Fibroblast of upper back skin (primary cell): ENCODE data around the gene MZT2A.
"Not testable (repeated sequence)": the region's sequence is repeated elsewhere in the genome, so short reads cannot be mapped to it uniquely, and the experiment has no call there.

Source experiments
- DNase-seq: peaks from one replicate; pipeline ENCODE4 v3.0.0-alpha.2; 2013

MZT2A gene

GRCh38 chr2:131492015-131492417 is at the start of gene MZT2A:
Gene MZT2A (minus strand): TSS chr2:131492397. CDS start chr2:131492376, 21 bp downstream.
- DNase-seq = not testable (repeated sequence)

DNA sequence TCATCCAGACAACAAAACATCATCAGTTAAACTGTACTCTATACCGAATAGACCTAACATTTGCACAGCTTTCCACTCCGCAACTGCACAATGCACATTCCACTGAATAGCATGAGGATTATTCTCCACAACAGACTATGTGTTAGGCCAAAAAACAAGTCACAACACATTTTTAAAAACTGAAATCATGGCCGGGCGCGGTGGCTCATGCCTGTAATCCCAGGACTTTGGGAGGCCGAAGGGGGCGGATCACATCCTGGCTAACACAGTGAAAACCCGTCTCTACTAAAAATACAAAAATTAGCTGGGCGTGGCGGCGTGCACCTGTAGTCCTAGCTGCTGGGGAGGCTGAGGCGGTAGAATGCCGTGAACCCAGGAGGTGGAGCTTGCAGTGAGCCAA is 46.7 kb upstream of the MZT2A start:
- DNase-seq = not testable (repeated sequence)

GRCh38 chr2:131536841-131537240 is 44.6 kb upstream of the MZT2A start:
- not testable (repeated sequence) for DNase-seq

DNA sequence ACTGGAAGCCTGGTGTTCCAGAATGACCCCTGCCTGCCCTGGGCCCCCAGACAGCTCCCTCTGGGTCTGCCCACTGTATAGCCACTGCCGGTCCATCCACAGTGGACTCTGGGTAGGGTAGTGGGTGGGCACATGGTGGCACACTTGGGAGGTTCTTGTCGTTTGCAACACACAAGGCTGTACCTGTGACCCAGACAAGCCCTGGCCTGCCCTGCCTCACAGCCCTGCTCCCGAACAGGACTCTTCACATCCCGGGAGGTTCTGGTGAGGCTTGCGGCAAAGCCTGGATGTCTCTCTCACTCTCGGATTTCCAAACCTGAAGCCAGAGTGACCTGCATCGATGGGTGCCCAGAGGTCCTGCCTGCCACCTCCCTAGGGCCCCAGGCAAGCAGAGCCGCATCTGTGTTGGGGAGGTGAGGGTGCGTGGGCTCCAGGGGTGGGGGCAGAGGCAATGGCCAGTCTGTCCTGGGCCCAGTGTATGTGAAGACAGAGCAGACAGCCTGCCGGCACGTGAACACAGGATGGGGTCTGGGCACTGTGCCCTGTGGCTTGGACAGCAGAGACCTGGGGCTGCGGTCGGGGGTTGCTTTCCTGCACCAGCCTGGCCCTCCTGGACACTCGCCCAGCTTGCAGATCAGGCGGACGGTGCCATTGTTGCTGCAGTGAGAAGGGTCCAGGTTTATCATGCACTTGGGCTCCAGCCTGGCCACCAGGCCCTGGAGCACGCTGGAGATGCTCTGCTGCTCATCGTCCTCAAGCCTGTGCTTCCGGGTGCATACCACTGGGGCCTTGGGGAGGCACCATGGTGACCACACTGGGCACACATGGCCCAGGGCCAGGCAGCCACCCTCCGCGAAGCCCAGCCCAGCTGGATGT is 44.0 kb upstream of the MZT2A start:
- not testable (repeated sequence) for DNase-seq

DNA sequence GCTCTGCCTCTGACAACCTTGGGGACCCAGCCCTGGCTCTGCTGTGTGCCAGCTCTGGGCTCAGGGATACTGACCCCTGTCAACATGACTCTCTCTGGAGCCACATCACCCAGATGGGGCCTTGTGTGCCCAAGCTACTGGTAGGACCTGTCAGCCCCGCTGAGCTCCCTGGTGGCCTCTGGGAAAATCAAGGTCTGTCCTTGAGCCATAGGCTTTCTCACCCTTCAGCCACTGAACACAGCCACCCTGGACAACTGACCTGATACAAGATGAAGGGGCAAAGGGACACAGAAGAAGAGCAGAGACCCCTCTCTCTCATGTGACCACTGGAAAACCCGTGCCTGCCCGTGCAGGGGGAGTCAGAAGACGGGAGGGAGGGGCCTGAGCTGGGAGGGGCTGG is 43.3 kb upstream of the MZT2A start:
- no peak for DNase-seq

GRCh38 chr2:131534965-131535364 is 42.8 kb upstream of the MZT2A start:
- not testable (repeated sequence) for DNase-seq

DNA sequence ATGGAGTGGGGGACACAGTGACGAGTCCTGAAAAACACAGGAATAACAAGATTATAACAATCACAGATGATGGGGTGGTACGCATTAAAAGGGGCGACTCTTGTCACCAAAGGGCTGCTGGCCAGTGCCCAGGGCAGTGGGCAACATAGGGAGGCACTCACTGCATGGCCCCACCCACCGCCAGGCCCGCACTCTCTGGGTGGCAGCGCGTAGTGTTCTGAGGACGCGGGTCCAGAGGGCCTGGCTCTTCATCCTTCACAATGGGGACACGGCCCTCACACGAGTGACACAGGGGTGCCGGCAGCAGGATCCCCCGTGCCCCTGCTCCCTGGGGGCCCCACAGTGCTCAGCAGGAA is 42.1 kb upstream of the MZT2A start:
- not testable (repeated sequence) for DNase-seq

DNA sequence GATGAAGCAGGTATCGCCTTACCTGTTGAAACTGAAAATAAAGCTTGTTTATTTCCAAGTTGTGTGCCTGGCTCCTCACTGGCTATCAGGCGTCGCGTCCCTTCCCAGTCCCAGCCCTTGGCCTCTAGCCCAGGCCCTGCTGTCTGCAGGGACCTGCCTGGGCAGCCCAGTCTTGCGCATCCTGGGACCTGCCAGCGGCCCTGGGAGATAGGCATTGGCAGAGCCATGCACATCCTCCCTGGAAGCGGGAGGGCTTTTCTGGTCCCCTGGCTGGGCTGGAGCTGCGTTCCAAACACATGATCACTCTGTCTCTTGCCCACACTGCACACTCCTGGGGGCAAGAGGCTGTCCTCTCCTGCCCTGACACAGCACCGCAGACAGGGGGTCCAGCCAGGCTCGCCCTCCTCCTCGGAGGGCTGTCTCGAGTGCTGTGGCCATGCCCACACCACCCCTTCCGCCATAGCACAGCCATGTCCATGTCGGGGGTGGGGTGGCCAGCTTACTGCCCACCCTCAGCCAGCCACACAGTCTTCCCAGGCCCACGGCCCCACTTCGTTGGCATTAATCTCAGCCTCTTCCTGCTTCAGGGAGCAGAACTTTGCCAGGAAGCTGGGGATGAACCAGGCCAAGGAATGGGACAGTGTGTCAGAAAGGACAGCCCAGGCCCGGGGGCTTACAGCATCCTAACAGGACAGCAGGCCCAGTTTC is 41.6 kb upstream of the MZT2A start:
- not testable (repeated sequence) for DNase-seq

DNA sequence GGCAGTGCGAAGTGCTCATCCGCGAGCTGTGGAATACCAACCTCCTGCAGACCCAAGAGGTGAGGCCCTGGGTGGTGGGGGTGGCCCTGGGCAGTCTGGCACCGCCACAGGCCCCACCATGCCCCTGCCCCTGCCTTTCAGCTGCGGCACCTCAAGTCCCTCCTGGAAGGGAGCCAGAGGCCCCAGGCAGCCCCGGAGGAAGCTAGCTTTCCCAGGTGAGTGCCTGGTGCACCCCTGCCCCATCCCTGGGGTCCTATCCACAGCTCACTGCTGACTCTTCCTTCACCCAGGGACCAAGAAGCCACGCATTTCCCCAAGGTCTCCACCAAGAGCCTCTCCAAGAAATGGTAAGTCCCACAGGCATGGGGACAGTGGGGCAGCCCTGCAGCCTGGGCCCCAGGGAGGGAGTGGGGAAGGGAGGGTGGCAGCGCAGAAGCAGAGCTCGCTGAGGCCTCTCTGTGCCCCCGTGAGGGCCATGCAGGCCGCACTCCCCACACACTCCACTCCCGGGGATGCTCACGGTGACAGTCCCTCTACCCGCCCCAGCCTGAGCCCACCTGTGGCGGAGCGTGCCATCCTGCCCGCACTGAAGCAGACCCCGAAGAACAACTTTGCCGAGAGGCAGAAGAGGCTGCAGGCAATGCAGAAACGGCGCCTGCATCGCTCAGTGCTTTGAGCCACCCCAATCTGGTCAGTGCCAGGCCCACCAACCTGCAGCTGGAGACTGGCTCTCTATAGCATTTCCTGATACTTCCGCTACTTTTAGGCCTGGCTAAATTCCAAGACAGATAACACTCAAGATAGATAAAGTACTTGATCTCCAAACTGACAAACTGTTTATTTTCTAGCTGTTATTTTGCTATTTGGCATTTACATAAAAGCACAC is 40.8 kb upstream of the MZT2A start:
- not testable (repeated sequence) for DNase-seq

GRCh38 chr2:131531547-131532185 is 39.5 kb upstream of the MZT2A start:
- DNase-seq = not testable (repeated sequence)

DNA sequence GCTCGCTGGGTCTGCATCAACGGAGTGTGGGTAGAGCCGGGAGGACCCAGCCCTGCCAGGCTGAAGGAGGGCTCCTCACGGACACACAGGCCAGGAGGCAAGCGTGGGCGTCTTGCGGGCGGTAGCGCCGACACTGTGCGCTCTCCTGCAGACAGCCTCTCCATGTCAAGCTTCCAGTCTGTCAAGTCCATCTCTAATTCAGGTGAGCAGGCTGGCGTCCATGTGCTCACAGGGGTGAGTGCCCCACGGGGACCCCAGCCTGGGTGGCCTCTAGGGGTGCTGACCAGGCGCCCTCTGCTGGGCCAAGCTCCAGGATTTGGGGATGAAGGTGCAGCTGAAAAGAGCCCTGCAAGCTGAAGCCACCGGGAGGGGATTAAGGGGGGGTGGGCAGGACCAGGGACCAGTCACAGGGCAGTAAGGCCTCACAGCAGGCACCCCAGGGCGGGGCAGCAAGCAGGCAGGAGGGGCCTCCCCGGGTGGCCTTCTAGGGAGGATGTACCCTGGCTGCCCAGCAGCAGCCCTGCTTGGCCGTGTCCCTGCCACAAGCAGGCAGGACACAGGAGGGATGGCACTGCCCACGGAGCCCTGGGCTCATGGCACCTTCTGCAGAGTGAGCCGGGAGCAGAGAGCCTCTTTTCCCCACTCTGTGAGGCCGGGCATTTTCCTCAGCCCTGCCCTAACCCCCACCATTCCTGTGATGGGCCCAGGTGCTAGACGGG is 38.6 kb upstream of the MZT2A start:
- not testable (repeated sequence) for DNase-seq

- DNase-seq = not testable (repeated sequence)
Measured at GRCh38 chr2:131529864-131530445, 37.8 kb upstream of the MZT2A start.

- peak; percentile 11 for DNase-seq
Measured at GRCh38 chr2:131528981-131529863, 37.0 kb upstream of the MZT2A start.

DNA sequence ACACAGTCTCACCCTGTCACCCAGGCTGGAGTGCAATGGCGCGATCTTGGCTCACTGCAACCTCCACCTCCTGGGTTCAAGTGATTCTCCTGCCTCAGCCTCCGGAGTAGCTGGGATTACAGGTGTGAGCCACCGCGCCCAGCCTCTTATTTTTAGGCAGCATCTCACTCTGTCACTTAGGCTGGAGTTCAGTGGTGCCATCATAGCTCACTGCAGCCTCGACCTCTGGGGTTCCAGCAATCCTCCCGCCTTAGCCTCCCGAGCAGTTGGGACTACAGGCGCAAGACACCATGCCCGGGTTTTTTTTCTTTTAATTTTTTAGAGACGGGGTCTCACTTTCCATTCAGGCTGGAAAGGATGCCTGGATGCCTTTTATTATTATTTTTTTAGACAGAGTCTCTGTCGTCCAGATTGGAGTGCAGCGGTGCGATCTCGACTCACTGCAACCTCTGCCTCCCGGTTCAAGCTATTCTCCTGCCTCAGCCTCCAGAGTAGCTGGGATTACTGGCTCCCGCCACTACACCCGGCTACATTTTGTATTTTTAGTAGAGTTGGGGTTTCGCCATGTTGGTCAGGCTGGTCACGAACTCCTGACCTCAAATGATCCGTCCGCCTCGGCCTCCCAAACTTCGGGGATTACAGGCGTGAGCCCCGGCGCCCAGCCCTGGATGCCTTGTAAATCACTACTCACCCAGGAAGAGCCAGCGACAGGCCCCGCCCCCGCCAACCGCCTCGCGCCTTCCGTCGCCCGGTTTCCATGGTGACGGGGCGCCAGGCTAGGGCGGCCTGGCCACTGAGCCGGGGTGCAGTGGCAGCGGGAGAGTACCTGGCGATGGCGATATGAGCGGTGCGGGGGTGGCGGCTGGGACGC is 35.2 kb upstream of the MZT2A start, which contains the start of gene CCDC74A:
Gene CCDC74A, plus strand, starts transcription at position 758 of the 871 bp plus-strand sequence. Its CDS starts 83 bp downstream, at position 841.
- DNase-seq = peak; percentile 52

DNA sequence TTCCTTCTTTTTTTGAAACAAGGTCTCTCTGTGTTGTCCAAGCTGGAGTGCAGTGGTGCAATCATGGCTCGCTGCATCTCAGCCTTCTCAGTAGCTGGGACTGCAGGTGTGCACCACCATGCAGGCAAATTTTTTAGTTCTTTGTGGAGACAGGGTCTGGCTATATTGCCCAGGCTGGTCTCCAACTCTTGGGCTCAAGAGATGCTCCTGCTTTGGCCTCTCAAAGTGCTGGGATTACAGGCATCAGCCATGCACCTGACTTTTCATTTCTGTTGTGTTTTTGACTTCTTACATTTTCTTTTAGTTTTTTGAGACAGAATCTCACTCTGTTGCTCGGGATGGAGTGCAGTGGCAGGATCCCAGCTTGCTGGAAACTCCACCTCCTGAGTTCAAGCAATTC is 33.1 kb upstream of the MZT2A start:
- not testable (repeated sequence) for DNase-seq

GRCh38 chr2:131521961-131522781 is 30.0 kb upstream of the MZT2A start:
- no peak for DNase-seq

- DNase-seq = not testable (repeated sequence)
Measured at GRCh38 chr2:131521524-131521923, 29.3 kb upstream of the MZT2A start.

- DNase-seq = no peak
Measured at GRCh38 chr2:131520526-131520925, 28.3 kb upstream of the MZT2A start.
